ENCODE data around the gene KRT76.

DNA sequence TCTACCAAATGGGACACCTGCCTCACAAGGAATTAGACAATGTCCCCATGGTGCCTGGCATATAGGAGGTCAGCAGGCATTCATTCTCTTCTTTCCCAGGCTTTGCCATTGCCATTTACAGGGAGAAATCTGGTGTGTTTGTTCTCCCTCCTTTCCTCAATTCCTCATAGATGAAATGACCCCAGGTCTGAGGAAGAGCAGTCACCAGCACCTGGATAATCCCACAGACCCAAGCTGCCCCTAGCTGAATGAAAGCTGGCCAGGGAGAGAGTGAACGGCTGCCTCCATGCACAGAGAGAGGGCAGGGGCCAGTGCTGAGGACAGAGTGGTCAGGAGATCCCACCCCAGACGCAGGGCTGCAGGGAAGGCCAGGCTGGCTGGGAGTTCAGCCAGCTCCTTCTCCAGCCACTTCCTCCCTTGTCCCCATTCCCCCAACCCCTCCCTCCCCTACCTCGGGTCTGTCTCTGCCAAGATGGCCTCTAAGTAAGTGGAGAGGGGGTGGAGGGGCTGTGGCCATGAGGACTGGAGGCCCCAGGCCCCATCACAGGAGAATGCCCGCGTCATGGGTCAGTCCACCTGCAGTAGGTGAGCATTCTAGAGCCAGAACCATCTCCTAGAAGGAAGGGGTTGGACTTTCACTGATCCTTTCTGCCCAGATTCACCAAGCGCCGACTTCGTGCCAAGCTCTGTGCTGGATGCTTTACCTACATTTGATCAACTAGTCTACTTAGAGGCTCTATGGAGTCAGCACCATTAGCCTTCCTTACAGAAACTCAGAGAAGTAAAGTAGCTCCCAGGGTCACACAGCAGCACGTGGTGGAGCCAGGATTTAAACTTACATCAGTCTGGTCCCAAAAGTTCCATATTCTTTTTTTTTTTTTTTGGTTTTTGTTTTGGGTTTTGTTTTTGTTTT lies 38.8 kb upstream of the KRT76 start:
- TF ChIP-seq, protein P1, sequence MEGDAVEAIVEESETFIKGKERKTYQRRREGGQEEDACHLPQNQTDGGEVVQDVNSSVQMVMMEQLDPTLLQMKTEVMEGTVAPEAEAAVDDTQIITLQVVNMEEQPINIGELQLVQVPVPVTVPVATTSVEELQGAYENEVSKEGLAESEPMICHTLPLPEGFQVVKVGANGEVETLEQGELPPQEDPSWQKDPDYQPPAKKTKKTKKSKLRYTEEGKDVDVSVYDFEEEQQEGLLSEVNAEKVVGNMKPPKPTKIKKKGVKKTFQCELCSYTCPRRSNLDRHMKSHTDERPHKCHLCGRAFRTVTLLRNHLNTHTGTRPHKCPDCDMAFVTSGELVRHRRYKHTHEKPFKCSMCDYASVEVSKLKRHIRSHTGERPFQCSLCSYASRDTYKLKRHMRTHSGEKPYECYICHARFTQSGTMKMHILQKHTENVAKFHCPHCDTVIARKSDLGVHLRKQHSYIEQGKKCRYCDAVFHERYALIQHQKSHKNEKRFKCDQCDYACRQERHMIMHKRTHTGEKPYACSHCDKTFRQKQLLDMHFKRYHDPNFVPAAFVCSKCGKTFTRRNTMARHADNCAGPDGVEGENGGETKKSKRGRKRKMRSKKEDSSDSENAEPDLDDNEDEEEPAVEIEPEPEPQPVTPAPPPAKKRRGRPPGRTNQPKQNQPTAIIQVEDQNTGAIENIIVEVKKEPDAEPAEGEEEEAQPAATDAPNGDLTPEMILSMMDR (IDR thresholded peaks at IDR 0.05): no peak
- no peak for TF ChIP-seq POLR2A (IDR thresholded peaks at IDR 0.05)
- no peak for TF ChIP-seq EP300 (IDR thresholded peaks at IDR 0.05; ENCODE audit: low read depth)
